ENCODE measurements around the gene SUCLG2. TPM values are rescaled to one million over a fixed set of nuclear protein-coding genes. Genes with fewer than 3 reads are reported as not detected.

SUCLG2 gene
- total RNA-seq, 2 donors from 2014 or later, result 42.0 to 50.4 TPM

DNA sequence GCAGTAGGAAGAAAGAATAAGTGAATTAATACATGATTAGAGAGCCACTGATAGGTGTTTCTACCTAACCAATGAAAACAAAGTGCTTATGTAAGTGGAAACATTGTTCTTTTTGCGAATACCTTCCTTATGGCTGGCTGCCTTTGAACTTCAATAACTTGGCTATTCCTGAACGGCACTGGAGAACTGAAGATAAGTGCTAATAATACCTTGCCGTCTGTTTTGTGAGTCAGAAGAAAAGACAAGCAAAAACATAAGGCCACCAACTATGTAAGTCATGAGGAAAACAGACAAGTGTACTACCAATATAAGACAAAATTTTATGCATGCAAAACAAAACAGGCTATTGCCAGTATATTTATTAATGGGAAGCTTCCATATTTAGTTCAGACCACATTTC, 160.6 kb downstream of the SUCLG2 start:
- intact Hi-C loops (cut with DNase I), result no loop called here
- no peak for TF ChIP-seq POLR2A (IDR thresholded peaks at IDR 0.05)
- TF ChIP-seq, protein P1, sequence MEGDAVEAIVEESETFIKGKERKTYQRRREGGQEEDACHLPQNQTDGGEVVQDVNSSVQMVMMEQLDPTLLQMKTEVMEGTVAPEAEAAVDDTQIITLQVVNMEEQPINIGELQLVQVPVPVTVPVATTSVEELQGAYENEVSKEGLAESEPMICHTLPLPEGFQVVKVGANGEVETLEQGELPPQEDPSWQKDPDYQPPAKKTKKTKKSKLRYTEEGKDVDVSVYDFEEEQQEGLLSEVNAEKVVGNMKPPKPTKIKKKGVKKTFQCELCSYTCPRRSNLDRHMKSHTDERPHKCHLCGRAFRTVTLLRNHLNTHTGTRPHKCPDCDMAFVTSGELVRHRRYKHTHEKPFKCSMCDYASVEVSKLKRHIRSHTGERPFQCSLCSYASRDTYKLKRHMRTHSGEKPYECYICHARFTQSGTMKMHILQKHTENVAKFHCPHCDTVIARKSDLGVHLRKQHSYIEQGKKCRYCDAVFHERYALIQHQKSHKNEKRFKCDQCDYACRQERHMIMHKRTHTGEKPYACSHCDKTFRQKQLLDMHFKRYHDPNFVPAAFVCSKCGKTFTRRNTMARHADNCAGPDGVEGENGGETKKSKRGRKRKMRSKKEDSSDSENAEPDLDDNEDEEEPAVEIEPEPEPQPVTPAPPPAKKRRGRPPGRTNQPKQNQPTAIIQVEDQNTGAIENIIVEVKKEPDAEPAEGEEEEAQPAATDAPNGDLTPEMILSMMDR (IDR thresholded peaks at IDR 0.05), result no peak
- WGBS, 2 donors, result 66 to 76% methylated on average over 3 of the region's 3 CpGs

DNA sequence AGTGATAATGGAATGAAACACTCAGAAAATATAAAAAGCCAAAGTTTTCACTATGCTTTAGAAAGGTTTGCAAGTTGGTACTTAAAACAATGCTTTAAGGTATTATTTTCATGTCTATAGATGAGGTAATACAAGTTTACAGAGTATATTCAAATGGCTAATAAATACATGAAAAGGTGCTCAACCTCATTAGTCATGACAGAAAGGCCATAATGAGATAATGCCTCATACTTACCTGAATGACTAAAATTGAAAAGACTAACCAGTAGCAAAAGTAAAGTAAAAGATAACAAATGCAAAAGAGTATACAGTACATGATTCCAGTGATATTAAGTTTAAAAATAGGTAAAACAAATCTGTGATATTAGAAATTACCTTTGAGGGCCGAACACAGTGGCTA, 163.8 kb downstream of the SUCLG2 start:
- no peak overlapping the region for H3K27ac ChIP-seq
- DNase-seq (no peak), ATAC-seq (no peak)
- no peak overlapping the region for H3K4me3 ChIP-seq
- peaks cover 19% of the 10 kb centered on the region for H3K4me1 ChIP-seq
- intact Hi-C loops (cut with DNase I), result no loop called here
- no peaks in the 10 kb centered on the region for H3K27me3 ChIP-seq
- TF ChIP-seq, protein P1 (IDR thresholded peaks at IDR 0.05), result no peak
- no peak for TF ChIP-seq POLR2A (IDR thresholded peaks at IDR 0.05)
- no peaks in the 10 kb centered on the region for H3K36me3 ChIP-seq (replicated peaks in 1 of 2; ENCODE audit: insufficient read depth in 1 of 2, low read depth in 2 of 2)
- WGBS, 2 donors, result 100% methylated on average over 1 of the region's 1 CpG
- H3K9me3 ChIP-seq, result no peaks in the 10 kb centered on the region

More for the DNA sequence above, 160.6 kb downstream of the SUCLG2 start:
- Histone ChIP-seq H3K36me3 (replicated peaks in 1 of 2; ENCODE audit: insufficient read depth in 1 of 2, low read depth in 2 of 2) (no peaks in the 10 kb centered on the region), H3K27ac (no peak overlapping the region), H3K27me3 (no peaks in the 10 kb centered on the region), H3K4me3 (no peak overlapping the region), H3K4me1 (peaks cover 11% of the 10 kb centered on the region), H3K9me3 (no peaks in the 10 kb centered on the region)
- no peak for DNase-seq
- no peak for ATAC-seq

DNA sequence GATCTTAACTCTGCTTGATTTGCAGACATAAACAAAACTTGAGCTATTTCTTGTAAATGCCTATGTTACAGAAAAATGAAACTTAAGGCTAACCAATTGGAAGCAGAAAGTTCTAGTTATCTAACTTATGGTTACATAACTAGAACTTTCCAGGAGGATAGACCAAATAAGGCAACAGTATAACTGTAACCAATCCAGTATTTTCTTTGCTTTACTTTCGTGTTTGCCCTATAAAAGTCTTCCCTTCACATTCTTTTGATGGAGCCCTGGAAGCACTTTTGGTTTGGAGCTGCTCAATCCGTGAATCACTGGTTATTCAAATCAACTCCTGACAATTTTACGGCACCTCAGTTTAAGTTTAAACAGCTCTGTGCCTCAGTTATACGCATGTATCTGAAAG, 164.6 kb downstream of the SUCLG2 start:
- ATAC-seq (no peak), DNase-seq (no peak)
- TF ChIP-seq, protein P1 (IDR thresholded peaks at IDR 0.05), result no peak
- no peak for TF ChIP-seq POLR2A (IDR thresholded peaks at IDR 0.05)
- peaks cover 19% of the 10 kb centered on the region for H3K4me1 ChIP-seq
- intact Hi-C loops (cut with DNase I), result no loop called here
- no peak overlapping the region for H3K27ac ChIP-seq
- no peaks in the 10 kb centered on the region for H3K27me3 ChIP-seq
- H3K4me3 ChIP-seq, result no peak overlapping the region
- 55 to 64% methylated on average over 4 of the region's 4 CpGs for WGBS, 2 donors
- no peaks in the 10 kb centered on the region for H3K9me3 ChIP-seq
- H3K36me3 ChIP-seq (replicated peaks in 1 of 2; ENCODE audit: insufficient read depth in 1 of 2, low read depth in 2 of 2), result no peaks in the 10 kb centered on the region

DNA sequence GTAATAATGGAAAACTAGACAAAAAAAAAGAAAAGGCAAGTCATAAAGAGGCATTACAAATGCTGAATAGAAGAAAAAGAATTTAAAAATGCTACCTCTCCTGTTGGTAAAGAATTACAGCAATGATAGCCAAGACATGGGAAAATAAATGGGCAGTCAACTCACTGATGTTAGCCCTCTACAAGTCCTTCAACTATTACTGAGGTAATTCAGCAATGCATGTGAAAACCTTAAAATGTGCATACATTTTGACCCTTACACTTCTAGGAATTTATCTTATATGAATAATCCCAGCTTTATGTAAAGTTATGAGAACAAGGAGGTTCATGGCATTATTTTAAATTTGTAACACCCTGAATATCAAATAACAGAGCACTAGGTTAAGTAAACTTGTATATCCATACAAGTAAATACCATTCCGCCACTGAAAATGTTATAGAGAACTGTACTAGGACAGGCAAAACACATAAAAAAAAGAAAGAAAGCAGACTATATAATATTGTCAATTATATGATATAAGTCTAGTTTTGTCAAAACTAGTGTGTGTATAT, 166.8 kb downstream of the SUCLG2 start:
- peaks cover 19% of the 10 kb centered on the region for H3K4me1 ChIP-seq
- no peak overlapping the region for H3K4me3 ChIP-seq
- TF ChIP-seq, protein P1 (IDR thresholded peaks at IDR 0.05), result no peak
- TF ChIP-seq POLR2A (IDR thresholded peaks at IDR 0.05), result no peak
- H3K9me3 ChIP-seq, result no peaks in the 10 kb centered on the region
- intact Hi-C loops (cut with DNase I), result no loop called here
- H3K36me3 ChIP-seq (replicated peaks in 1 of 2; ENCODE audit: insufficient read depth in 1 of 2, low read depth in 2 of 2), result no peaks in the 10 kb centered on the region
- no peak for DNase-seq
- no peak overlapping the region for H3K27ac ChIP-seq
- H3K27me3 ChIP-seq, result no peaks in the 10 kb centered on the region
- WGBS, 2 donors, result 88 to 89% methylated on average over 1 of the region's 1 CpG
- ATAC-seq, result no peak

DNA sequence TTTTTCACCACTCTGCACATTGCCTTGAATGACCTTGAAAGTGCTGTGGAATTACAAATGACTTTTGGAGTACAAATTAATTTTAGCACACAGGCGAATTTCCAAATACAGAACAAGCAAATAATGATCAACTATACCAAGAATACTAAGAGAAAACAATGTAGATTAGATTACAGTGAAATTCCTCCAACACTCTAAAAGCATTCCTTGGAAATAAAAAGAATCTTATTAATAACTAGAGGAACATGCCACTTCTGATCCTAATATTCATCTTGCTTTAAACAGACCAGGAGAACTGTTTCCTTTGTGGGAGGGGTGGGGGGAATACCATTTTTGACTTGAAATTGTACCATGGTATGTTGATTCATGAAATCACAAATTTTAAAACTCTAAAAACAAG, 167.5 kb downstream of the SUCLG2 start:
- intact Hi-C loops (cut with DNase I), result no loop called here
- Histone ChIP-seq H3K27me3 (no peaks in the 10 kb centered on the region), H3K4me1 (peaks cover 19% of the 10 kb centered on the region), H3K9me3 (no peaks in the 10 kb centered on the region), H3K27ac (no peak overlapping the region), H3K36me3 (replicated peaks in 1 of 2; ENCODE audit: insufficient read depth in 1 of 2, low read depth in 2 of 2) (no peaks in the 10 kb centered on the region), H3K4me3 (no peak overlapping the region)
- ATAC-seq (no peak), DNase-seq (no peak)
- whole genome bisulfite sequencing, 2 donors, result 15 to 17% methylated on average over 1 of the region's 1 CpG
- TF ChIP-seq, protein P1 (IDR thresholded peaks at IDR 0.05), result no peak
- no peak for TF ChIP-seq POLR2A (IDR thresholded peaks at IDR 0.05)

All from body of pancreas (tissue), 4 donors.